K562 (cell line): ENCODE results near the gene DNAJC2. TPM values are rescaled to one million over a fixed set of nuclear protein-coding genes. Genes with fewer than 3 reads are reported as not detected.

Experiments used
- ATF6 ChIP-seq: sonication (generic); formaldehyde crosslinking; IDR thresholded peaks from 2 replicates; pipeline ENCODE4 v1.4.0; 2020; ENCODE audit warnings: mild to moderate bottlenecking, missing genetic modification reagents
- BRD4 ChIP-seq: fragments of 200-600 bp; sonication (generic); IDR thresholded peaks from 2 replicates; pipeline ENCODE4 v1.6.1; 2017; ENCODE audit warnings: inconsistent platforms
- CCAR2 ChIP-seq: fragments of 200-400 bp; formaldehyde crosslinking; IDR thresholded peaks from 2 replicates; pipeline ENCODE4 v1.6.1; 2017; ENCODE audit warnings: mild to moderate bottlenecking, low read depth, low read length
- ETV5 ChIP-seq: sonication (generic); formaldehyde crosslinking; IDR thresholded peaks from 2 replicates; pipeline ENCODE4 v1.4.0; 2020; ENCODE audit warnings: low read depth, mild to moderate bottlenecking, missing genetic modification reagents
- FOXP1 ChIP-seq: sonication (generic); formaldehyde crosslinking; IDR thresholded peaks from 2 replicates; pipeline ENCODE4 v1.8.0; 2022; ENCODE audit warnings: mild to moderate bottlenecking, missing genetic modification reagents
- HDAC8 ChIP-seq: fragments of 450-650 bp; IDR thresholded peaks from 2 replicates; pipeline ENCODE4 v1.6.1; 2016; ENCODE audit warnings: mild to moderate bottlenecking, missing genetic modification characterization, moderate library complexity, missing compliant biosample characterization
- HNRNPLL ChIP-seq: fragments of 200-400 bp; formaldehyde crosslinking; IDR thresholded peaks from 2 replicates; pipeline ENCODE4 v1.6.1; 2017; ENCODE audit warnings: low read length, low read depth, mild to moderate bottlenecking; ENCODE audit not compliant: poor library complexity, severe bottlenecking
- KAT7 ChIP-seq: sonication (generic); formaldehyde crosslinking; IDR thresholded peaks from 2 replicates; pipeline ENCODE4 v1.8.0; 2022; ENCODE audit warnings: missing genetic modification reagents, mild to moderate bottlenecking, borderline replicate concordance
- NONO ChIP-seq, 2 experiments: fragments of 200-400 bp in 1 of 2; fragments of 450-650 bp in 1 of 2; formaldehyde crosslinking in 1 of 2; IDR thresholded peaks; 2 replicates each; pipeline ENCODE4 v1.6.1; 2017; ENCODE audit warnings: low read depth in 2 of 2, mild to moderate bottlenecking in 2 of 2, moderate library complexity in 2 of 2, low read length in 1 of 2
- NR2C1 ChIP-seq, 2 experiments: fragments of 450-650 bp; IDR thresholded peaks; 2 replicates each; pipeline ENCODE4 v1.6.1; 2017; ENCODE audit warnings: mild to moderate bottlenecking in 2 of 2, antibody characterized with exemption in 1 of 2, inconsistent platforms in 1 of 2, missing compliant biosample characterization in 1 of 2, missing genetic modification characterization in 1 of 2
- RAD21 ChIP-seq, 2 experiments: fragments of 250-450 bp in 1 of 2; fragments of 450-650 bp in 1 of 2; sonication (Bioruptor Pico) in 1 of 2; formaldehyde crosslinking in 1 of 2; IDR thresholded peaks in 1 of 2; conservative IDR thresholded peaks in 1 of 2; 2 replicates each; pipeline versions ENCODE4 v1.4.0 to v1.8.0; 2020 to 2022; ENCODE audit warnings: mild to moderate bottlenecking in 2 of 2, moderate library complexity in 1 of 2
- RB1 ChIP-seq: fragments of 450-650 bp; IDR thresholded peaks from 2 replicates; pipeline ENCODE4 v1.6.1; 2017; ENCODE audit warnings: low read depth, mild to moderate bottlenecking
- SOX6 ChIP-seq: fragments of 450-650 bp; IDR thresholded peaks from 2 replicates; pipeline ENCODE4 v1.6.1; 2014; ENCODE audit warnings: mild to moderate bottlenecking
- SRF ChIP-seq, 2 experiments: fragments of 250-450, 450-650 bp in 1 of 2; sonication (Bioruptor Pico) in 1 of 2; sonication (generic) in 1 of 2; formaldehyde crosslinking; IDR thresholded peaks; 2 replicates each; pipeline versions ENCODE4 v1.5.0 to v1.5.1; 2020 to 2022; ENCODE audit warnings: mild to moderate bottlenecking in 1 of 2, missing genetic modification reagents in 1 of 2
- TAF9B ChIP-seq: fragments of 450-650 bp; IDR thresholded peaks from 2 replicates; pipeline ENCODE4 v1.6.1; 2018; ENCODE audit warnings: mild to moderate bottlenecking; ENCODE audit not compliant: partially characterized antibody
- TFAP4 ChIP-seq: sonication (generic); formaldehyde crosslinking; IDR thresholded peaks from 2 replicates; pipeline ENCODE4 v1.8.0; 2022; ENCODE audit warnings: missing genetic modification reagents, mild to moderate bottlenecking, moderate library complexity, borderline replicate concordance
- U2AF2 ChIP-seq: fragments of 200-400 bp; formaldehyde crosslinking; optimal IDR thresholded peaks from 2 replicates; pipeline ENCODE3; 2017; ENCODE audit warnings: low read depth, mild to moderate bottlenecking, low read length
- ZEB2 ChIP-seq: fragments of 450-650 bp; IDR thresholded peaks from 2 replicates; pipeline ENCODE4 v1.6.1; 2016
- ZNF699 ChIP-seq: fragments of 250-450 bp; sonication (Bioruptor Pico); IDR thresholded peaks from 2 replicates; pipeline ENCODE4 v1.8.0; 2021; ENCODE audit warnings: mild to moderate bottlenecking, moderate library complexity; ENCODE audit not compliant: insufficient replicate concordance
- polyA plus RNA-seq, 8 experiments: library from polyadenylated mRNA; depleted of rRNA in 4 of 8; stranded (reverse) in 5 of 8; unstranded in 3 of 8; fragments of >200 nt; fragmentation: Nextera tagmentation in 2 of 8; fragmentation: Illumina TruSeq in 1 of 8; extraction: Ambion mirVana in 2 of 8; extraction: Trizol in 1 of 8; gene quantifications; 2 replicates each; pipeline versions ENCODE4 v1.2.1 to v1.2.3, GENCODE V29; 2011 to 2014; ENCODE audit warnings: inconsistent platforms in 1 of 8, missing spikeins in 1 of 8
- total RNA-seq, 7 experiments: library from RNA; depleted of rRNA in 6 of 7; stranded (reverse); fragments of >200 nt in 6 of 7; fragmentation: Illumina TruSeq in 2 of 7; extraction: Trizol in 2 of 7; gene quantifications; 2 replicates each; pipeline versions ENCODE4 v1.2.1 to v1.2.3, GENCODE V29; 2011 to 2021; ENCODE audit warnings: low replicate concordance in 1 of 7

DNAJC2 gene
- total and polyA plus RNA-seq, 9 of the 15 experiments (the other 6 are each of a cell fraction or from before 2014, with no cell fraction given): 40.2 to 157 (median 92.1) TPM

GRCh38 chr7:103296901-103297836 is 47.4 kb downstream of the DNAJC2 start, which contains the start of gene PMPCB (continued):
- TF ChIP-seq ETV5 (peak; percentile 83; the same call in 1 of the 2 replicates), FOXP1 (CRISPR knock-in tag) (peak; percentile 67; the same call in 1 of the 2 replicates), ZNF699 (no peak), ZEB2 (peak; percentile 75), HDAC8 (tag) (no peak; the same call in 1 of the 2 replicates), TAF9B (peak; percentile 92), SRF (CRISPR knock-in tag; IDR thresholded peaks at IDR 0.05) (peak in 1 of 2 experiments; percentile 26; a peak in 1 of 4 replicates), RB1 (peak; percentile 83), ATF6 (CRISPR knock-in tag) (no peak), HNRNPLL (peak; percentile 56), U2AF2 (no peak), TFAP4 (CRISPR knock-in tag) (peak; percentile 83), NONO (IDR thresholded peaks at IDR 0.05; ENCODE audit: low read depth in 2 of 2, low read length in 1 of 2) (peak; percentile 50 to 54; a peak in 2 of 4 replicates), BRD4 (0 out of 2 replicates have a peak, but pooled peaks have one; percentile 57), RAD21 (CRISPR knock-in tag; conservative IDR thresholded peaks at IDR 0.05 in 1 of 2, IDR thresholded peaks at IDR 0.05 in 1 of 2) (peak; percentile 88 to 91), SOX6 (peak; percentile 48; the same call in 1 of the 2 replicates), CCAR2 (no peak), KAT7 (CRISPR knock-in tag) (peak; percentile 60; the same call in 1 of the 2 replicates), NR2C1 (IDR thresholded peaks at IDR 0.05) (peak; percentile 100), NR2C1 (tag; IDR thresholded peaks at IDR 0.05) (peak; percentile 100)
